ENCODE data around the gene KRTAP10-10.

The KRTAP10-10 gene

GRCh38 chr21:44592446-44593311, 44.5 kb upstream of the KRTAP10-10 start, which contains the start of gene KRTAP10-6:
TSS of gene KRTAP10-6 (minus strand) at chr21:44592505. CDS start at chr21:44592484, 21 bp downstream.
- Histone ChIP-seq H3K27ac (ENCODE audit: insufficient read depth in 1 of 2, low read depth in 1 of 2, low read length in 2 of 2, poor library complexity in 1 of 2, severe bottlenecking in 2 of 2) (peak within 1 kb of the TSS in 1 of 2 experiments; percentile 65), H3K4me3 (ENCODE audit: control insufficient read depth in 1 of 7, extremely low read depth in 1 of 7, insufficient read depth in 4 of 7, low read depth in 2 of 7, low read length in 6 of 7) (no peak within 1 kb of the TSS), H3K36me3 (ENCODE audit: control insufficient read depth in 4 of 4, insufficient read depth in 4 of 4, low read length in 3 of 4) (no peaks in the 10 kb centered on the region), H3K27me3 (replicated peaks in 2 of 5; ENCODE audit: control insufficient read depth in 4 of 5, insufficient read depth in 5 of 5, low read length in 4 of 5) (peaks cover 0 to 7% (median 0%) of the 10 kb centered on the region in 5 experiments), H3K4me1 (ENCODE audit: control extremely low read depth in 1 of 4, control insufficient read depth in 4 of 4, insufficient read depth in 4 of 4, low read length in 3 of 4) (peaks cover 0 to 5% (median 0%) of the 10 kb centered on the region in 4 experiments), H3K9me3 (ENCODE audit: control extremely low read depth in 1 of 5, control insufficient read depth in 4 of 5, insufficient read depth in 2 of 5, low read depth in 1 of 5, low read length in 4 of 5) (peaks cover 0 to 2% (median 0%) of the 10 kb centered on the region in 5 experiments)
- WGBS (ENCODE audit: insufficient coverage): 71% methylated on average over 26 of the region's 33 CpGs
- POLR2A ChIA-PET: no interaction called here
- CTCF ChIA-PET: interaction anchor here (0.6 kb wide), 1 partner anchor 43 kb away, joined by 3 read pairs; no protein-coding TSS in a partner anchor
- no peak for DNase-seq

DNA sequence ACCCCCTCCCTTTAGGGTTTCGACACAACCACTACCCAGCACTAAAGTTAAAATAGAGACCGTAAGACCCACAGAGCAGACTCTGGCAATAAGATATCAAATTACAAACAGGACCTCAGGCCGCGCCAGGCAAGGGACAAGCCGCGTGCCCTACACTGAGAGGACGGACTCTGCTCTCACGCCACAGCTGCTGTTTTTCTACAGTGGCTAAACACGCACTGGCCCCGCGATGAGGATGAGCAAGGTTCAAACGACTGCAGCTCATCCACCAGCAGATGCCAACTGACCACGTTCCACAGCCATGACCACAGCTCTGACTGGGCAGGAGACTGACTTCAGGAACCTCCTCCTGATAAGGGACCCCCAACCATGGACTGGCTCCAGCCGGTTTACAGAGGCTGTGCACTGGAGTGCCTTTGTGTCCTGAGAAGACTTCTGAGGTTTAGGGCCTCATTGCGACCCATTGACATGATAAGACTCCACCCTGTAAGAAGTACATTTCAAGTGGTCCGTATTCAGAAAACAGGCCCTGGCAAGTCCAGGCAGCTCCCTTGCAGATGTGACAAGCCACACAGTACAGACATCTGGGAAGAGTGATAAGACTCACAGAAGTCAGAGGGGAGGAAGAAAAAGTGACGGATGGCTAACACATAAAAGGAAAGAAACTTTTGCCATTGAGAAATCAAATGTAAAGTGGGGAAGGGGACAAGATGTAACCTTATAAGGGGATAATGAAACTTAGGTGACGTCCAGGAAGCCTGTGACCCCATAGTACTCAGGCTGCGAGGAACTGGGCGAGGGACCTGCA, 43.4 kb upstream of the KRTAP10-10 start:
- peak; percentile 6 to 77 (median 54) for DNase-seq
- Histone ChIP-seq H3K36me3 (ENCODE audit: control insufficient read depth in 4 of 4, insufficient read depth in 4 of 4, low read length in 3 of 4) (no peaks in the 10 kb centered on the region), H3K4me1 (ENCODE audit: control extremely low read depth in 1 of 4, control insufficient read depth in 4 of 4, insufficient read depth in 4 of 4, low read length in 3 of 4) (peaks cover 0 to 5% (median 0%) of the 10 kb centered on the region in 4 experiments), H3K27ac (ENCODE audit: insufficient read depth in 1 of 2, low read depth in 1 of 2, low read length in 2 of 2, poor library complexity in 1 of 2, severe bottlenecking in 2 of 2) (peak overlapping the region in 1 of 2 experiments; percentile 65), H3K9me3 (ENCODE audit: control extremely low read depth in 1 of 5, control insufficient read depth in 4 of 5, insufficient read depth in 2 of 5, low read depth in 1 of 5, low read length in 4 of 5) (peaks cover 0 to 5% (median 0%) of the 10 kb centered on the region in 5 experiments), H3K27me3 (replicated peaks in 2 of 5; ENCODE audit: control insufficient read depth in 4 of 5, insufficient read depth in 5 of 5, low read length in 4 of 5) (peaks cover 0 to 10% (median 0%) of the 10 kb centered on the region in 5 experiments), H3K4me3 (ENCODE audit: control insufficient read depth in 1 of 7, extremely low read depth in 1 of 7, insufficient read depth in 4 of 7, low read depth in 2 of 7, low read length in 6 of 7) (no peak overlapping the region)
- ChIA-PET CTCF (no interaction called here), POLR2A (no interaction called here)
- 75% methylated on average over 19 of the region's 20 CpGs for WGBS (ENCODE audit: insufficient coverage)

- H3K4me1 ChIP-seq (ENCODE audit: control extremely low read depth in 1 of 4, control insufficient read depth in 4 of 4, insufficient read depth in 4 of 4, low read length in 3 of 4): peaks cover 0 to 5% (median 0%) of the 10 kb centered on the region in 4 experiments
- peaks cover 0 to 12% (median 0%) of the 10 kb centered on the region in 5 experiments for H3K27me3 ChIP-seq (replicated peaks in 2 of 5; ENCODE audit: control insufficient read depth in 4 of 5, insufficient read depth in 5 of 5, low read length in 4 of 5)
- no peak for DNase-seq
- POLR2A ChIA-PET: no interaction called here
- CTCF ChIA-PET: no interaction called here
- H3K4me3 ChIP-seq (ENCODE audit: control insufficient read depth in 1 of 7, extremely low read depth in 1 of 7, insufficient read depth in 4 of 7, low read depth in 2 of 7, low read length in 6 of 7): no peak overlapping the region
- peaks cover 0 to 8% (median 0%) of the 10 kb centered on the region in 5 experiments for H3K9me3 ChIP-seq (ENCODE audit: control extremely low read depth in 1 of 5, control insufficient read depth in 4 of 5, insufficient read depth in 2 of 5, low read depth in 1 of 5, low read length in 4 of 5)
- no peaks in the 10 kb centered on the region for H3K36me3 ChIP-seq (ENCODE audit: control insufficient read depth in 4 of 4, insufficient read depth in 4 of 4, low read length in 3 of 4)
- H3K27ac ChIP-seq (ENCODE audit: insufficient read depth in 1 of 2, low read depth in 1 of 2, low read length in 2 of 2, poor library complexity in 1 of 2, severe bottlenecking in 2 of 2): peak overlapping the region in 1 of 2 experiments; percentile 65
- WGBS (ENCODE audit: insufficient coverage): 77% methylated on average over 7 of the region's 12 CpGs
These were observed 42.7 kb upstream of the KRTAP10-10 start for GRCh38 chr21:44594406-44594916.

- Histone ChIP-seq H3K36me3 (ENCODE audit: control insufficient read depth in 4 of 4, insufficient read depth in 4 of 4, low read length in 3 of 4) (no peaks in the 10 kb centered on the region), H3K4me1 (ENCODE audit: control extremely low read depth in 1 of 4, control insufficient read depth in 4 of 4, insufficient read depth in 4 of 4, low read length in 3 of 4) (peaks cover 0 to 5% (median 0%) of the 10 kb centered on the region in 4 experiments), H3K27ac (ENCODE audit: insufficient read depth in 1 of 2, low read depth in 1 of 2, low read length in 2 of 2, poor library complexity in 1 of 2, severe bottlenecking in 2 of 2) (no peak overlapping the region), H3K27me3 (replicated peaks in 2 of 5; ENCODE audit: control insufficient read depth in 4 of 5, insufficient read depth in 5 of 5, low read length in 4 of 5) (peaks cover 0 to 12% (median 0%) of the 10 kb centered on the region in 5 experiments), H3K9me3 (ENCODE audit: control extremely low read depth in 1 of 5, control insufficient read depth in 4 of 5, insufficient read depth in 2 of 5, low read depth in 1 of 5, low read length in 4 of 5) (peaks cover 0 to 8% (median 0%) of the 10 kb centered on the region in 5 experiments), H3K4me3 (ENCODE audit: control insufficient read depth in 1 of 7, extremely low read depth in 1 of 7, insufficient read depth in 4 of 7, low read depth in 2 of 7, low read length in 6 of 7) (no peak overlapping the region)
- 93% methylated on average over 3 of the region's 6 CpGs for WGBS (ENCODE audit: insufficient coverage)
- POLR2A ChIA-PET: no interaction called here
- CTCF ChIA-PET: no interaction called here
- DNase-seq: no peak
These were observed 41.6 kb upstream of the KRTAP10-10 start for GRCh38 chr21:44595524-44595923.

GRCh38 chr21:44596068-44596725, 41.0 kb upstream of the KRTAP10-10 start:
- 95% methylated on average over 6 of the region's 9 CpGs for WGBS (ENCODE audit: insufficient coverage)
- CTCF ChIA-PET: no interaction called here

GRCh38 chr21:44598061-44598460, 39.1 kb upstream of the KRTAP10-10 start:
- no peak overlapping the region for H3K27ac ChIP-seq (ENCODE audit: insufficient read depth in 1 of 2, low read depth in 1 of 2, low read length in 2 of 2, poor library complexity in 1 of 2, severe bottlenecking in 2 of 2)
- peaks cover 0 to 9% (median 0%) of the 10 kb centered on the region in 5 experiments for H3K27me3 ChIP-seq (replicated peaks in 2 of 5; ENCODE audit: control insufficient read depth in 4 of 5, insufficient read depth in 5 of 5, low read length in 4 of 5)
- H3K4me1 ChIP-seq (ENCODE audit: control extremely low read depth in 1 of 4, control insufficient read depth in 4 of 4, insufficient read depth in 4 of 4, low read length in 3 of 4): peaks cover 0 to 5% (median 0%) of the 10 kb centered on the region in 4 experiments
- WGBS (ENCODE audit: insufficient coverage): 97% methylated on average over 10 of the region's 11 CpGs
- H3K36me3 ChIP-seq (ENCODE audit: control insufficient read depth in 4 of 4, insufficient read depth in 4 of 4, low read length in 3 of 4): no peaks in the 10 kb centered on the region
- no peak overlapping the region for H3K4me3 ChIP-seq (ENCODE audit: control insufficient read depth in 1 of 7, extremely low read depth in 1 of 7, insufficient read depth in 4 of 7, low read depth in 2 of 7, low read length in 6 of 7)
- ChIA-PET CTCF (no interaction called here), POLR2A (no interaction called here)
- no peak for DNase-seq
- H3K9me3 ChIP-seq (ENCODE audit: control extremely low read depth in 1 of 5, control insufficient read depth in 4 of 5, insufficient read depth in 2 of 5, low read depth in 1 of 5, low read length in 4 of 5): peaks cover 0 to 8% (median 0%) of the 10 kb centered on the region in 5 experiments

More at GRCh38 chr21:44596068-44596725, 41.0 kb upstream of the KRTAP10-10 start:
- POLR2A ChIA-PET: no interaction called here
- peaks cover 0 to 5% (median 0%) of the 10 kb centered on the region in 4 experiments for H3K4me1 ChIP-seq (ENCODE audit: control extremely low read depth in 1 of 4, control insufficient read depth in 4 of 4, insufficient read depth in 4 of 4, low read length in 3 of 4)
- H3K9me3 ChIP-seq (ENCODE audit: control extremely low read depth in 1 of 5, control insufficient read depth in 4 of 5, insufficient read depth in 2 of 5, low read depth in 1 of 5, low read length in 4 of 5): peaks cover 0 to 8% (median 0%) of the 10 kb centered on the region in 5 experiments
- no peak for DNase-seq
- no peak overlapping the region for H3K4me3 ChIP-seq (ENCODE audit: control insufficient read depth in 1 of 7, extremely low read depth in 1 of 7, insufficient read depth in 4 of 7, low read depth in 2 of 7, low read length in 6 of 7)
- H3K27me3 ChIP-seq (replicated peaks in 2 of 5; ENCODE audit: control insufficient read depth in 4 of 5, insufficient read depth in 5 of 5, low read length in 4 of 5): peaks cover 0 to 12% (median 0%) of the 10 kb centered on the region in 5 experiments
- H3K27ac ChIP-seq (ENCODE audit: insufficient read depth in 1 of 2, low read depth in 1 of 2, low read length in 2 of 2, poor library complexity in 1 of 2, severe bottlenecking in 2 of 2): no peak overlapping the region
- no peaks in the 10 kb centered on the region for H3K36me3 ChIP-seq (ENCODE audit: control insufficient read depth in 4 of 4, insufficient read depth in 4 of 4, low read length in 3 of 4)
